Epithelial cell of proximal tubule (primary cell): ENCODE results near the gene EIF3K. TPM values are rescaled to one million over a fixed set of nuclear protein-coding genes. Genes with fewer than 3 reads are reported as not detected.

ENCODE experiments used
- DNase-seq: peaks from one replicate; pipeline ENCODE4 v3.0.0-alpha.2; 2011; ENCODE audit warnings: low read depth
- H3K4me3 ChIP-seq: 2 replicates; pipeline ENCODE4 v1.5.1; 2011; ENCODE audit warnings: low read depth, mild to moderate bottlenecking, low read length
- total RNA-seq: library from RNA; depleted of rRNA; stranded (reverse); fragments of >200 nt; gene quantifications from 2 replicates; pipeline ENCODE4 v1.2.3, GENCODE V29; 2015
- TF ChIP-seq, protein P1 (sequence below): conservative IDR thresholded peaks from 2 replicates; pipeline ENCODE4 v1.5.1; 2012; ENCODE audit warnings: low read depth, mild to moderate bottlenecking, low read length

The EIF3K gene
- total RNA-seq, 1 donor from 2014 or later = 564 TPM

DNA sequence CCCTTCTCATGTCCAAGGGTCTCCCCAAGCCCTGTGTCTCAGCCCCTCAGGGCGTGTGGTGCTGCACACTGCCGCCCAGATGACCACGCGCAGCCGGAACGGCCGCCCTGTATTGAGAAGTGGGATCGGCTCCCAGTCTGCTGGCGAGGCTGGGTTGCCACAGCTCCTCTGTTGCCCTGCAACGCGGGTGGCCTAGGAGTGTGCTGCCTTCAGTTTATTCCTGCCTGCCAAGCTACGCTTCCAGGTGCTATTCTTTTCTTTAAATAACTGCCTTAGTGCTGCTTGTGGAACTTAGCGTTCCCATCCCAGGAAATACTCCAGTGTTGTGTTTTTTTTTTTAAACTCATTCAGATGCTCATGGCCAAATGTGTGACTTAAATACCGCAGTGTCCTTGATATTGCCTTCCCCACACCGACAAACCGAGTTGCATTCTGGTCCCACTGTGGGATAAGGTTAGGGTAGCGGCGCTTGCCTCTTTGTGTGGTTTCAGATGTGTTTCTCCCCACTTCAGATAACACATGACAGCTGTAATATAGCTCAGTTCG is 45.0 kb downstream of the EIF3K start:
- no peak for DNase-seq
- TF ChIP-seq, protein P1, sequence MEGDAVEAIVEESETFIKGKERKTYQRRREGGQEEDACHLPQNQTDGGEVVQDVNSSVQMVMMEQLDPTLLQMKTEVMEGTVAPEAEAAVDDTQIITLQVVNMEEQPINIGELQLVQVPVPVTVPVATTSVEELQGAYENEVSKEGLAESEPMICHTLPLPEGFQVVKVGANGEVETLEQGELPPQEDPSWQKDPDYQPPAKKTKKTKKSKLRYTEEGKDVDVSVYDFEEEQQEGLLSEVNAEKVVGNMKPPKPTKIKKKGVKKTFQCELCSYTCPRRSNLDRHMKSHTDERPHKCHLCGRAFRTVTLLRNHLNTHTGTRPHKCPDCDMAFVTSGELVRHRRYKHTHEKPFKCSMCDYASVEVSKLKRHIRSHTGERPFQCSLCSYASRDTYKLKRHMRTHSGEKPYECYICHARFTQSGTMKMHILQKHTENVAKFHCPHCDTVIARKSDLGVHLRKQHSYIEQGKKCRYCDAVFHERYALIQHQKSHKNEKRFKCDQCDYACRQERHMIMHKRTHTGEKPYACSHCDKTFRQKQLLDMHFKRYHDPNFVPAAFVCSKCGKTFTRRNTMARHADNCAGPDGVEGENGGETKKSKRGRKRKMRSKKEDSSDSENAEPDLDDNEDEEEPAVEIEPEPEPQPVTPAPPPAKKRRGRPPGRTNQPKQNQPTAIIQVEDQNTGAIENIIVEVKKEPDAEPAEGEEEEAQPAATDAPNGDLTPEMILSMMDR = no peak
- H3K4me3 ChIP-seq = no peak overlapping the region

DNA sequence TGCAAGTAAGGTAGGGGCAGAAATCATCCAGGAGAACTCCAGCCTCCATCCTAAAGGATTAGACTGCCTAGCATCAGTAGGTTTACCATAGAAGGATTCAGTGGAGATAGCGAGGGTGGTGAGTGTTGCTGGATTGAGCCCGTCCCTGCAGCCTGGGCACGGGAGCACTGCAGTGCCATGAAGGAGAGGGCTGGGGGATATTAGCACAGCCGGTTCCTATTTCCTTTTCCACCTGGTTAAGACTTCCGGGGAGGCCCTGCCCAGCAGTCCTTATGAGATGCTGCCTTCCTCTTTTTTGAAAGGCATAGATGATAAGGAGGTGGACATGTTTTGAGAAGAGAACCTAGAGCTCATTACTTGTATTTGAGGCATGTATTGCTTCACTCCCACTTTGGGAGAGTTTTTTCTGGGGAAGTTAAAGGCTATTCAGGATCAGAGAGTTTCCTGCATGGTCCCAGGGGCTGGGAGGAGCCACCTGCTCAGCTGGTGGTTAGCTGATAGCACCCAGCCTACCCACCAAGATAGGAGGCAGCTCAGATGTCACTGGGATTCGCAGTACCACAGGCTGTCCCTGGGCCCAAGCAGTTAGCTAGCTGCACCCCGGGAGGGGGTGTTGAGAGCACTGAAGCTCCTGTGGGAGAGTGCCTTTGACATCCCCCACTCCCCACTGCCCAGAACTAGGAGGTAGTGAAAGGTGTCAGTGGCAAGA is 45.7 kb downstream of the EIF3K start:
- no peak for DNase-seq
- no peak overlapping the region for H3K4me3 ChIP-seq
- TF ChIP-seq, protein P1 = no peak

DNA sequence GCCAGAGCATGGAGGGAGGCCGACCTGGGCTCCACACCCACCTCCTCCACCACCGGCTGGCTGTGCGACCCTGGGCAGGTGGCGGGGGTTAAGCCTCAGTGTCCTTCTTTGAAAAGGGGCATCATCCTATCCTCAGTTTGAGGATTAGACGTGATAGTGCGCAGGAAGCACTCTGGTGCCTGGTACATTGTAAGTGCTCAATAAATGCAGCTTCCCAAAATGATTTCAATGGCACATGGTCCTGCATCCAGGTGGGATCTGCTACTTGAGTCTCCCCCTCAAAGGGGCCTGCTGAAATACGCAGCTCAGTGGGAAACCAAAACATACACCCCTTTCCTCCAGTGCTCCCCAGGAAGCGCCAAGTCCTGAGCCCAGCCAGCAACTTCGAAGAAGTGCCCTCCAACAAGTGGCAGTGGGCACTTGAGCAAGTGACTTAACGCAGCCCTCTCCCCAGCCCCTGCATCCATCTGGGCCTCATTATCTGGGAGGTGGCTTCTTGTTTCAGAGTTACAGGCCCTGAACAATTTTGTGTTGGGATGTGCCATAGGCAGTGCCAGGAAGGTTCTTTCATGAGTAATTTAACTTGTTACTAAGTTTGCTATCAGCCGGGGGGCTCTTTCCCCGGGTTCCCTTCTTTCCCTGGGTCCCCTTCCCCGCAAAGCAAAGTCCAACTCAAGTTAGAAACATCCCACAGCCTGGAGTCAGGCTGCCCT is 46.4 kb downstream of the EIF3K start:
- TF ChIP-seq, protein P1 = no peak
- no peak for DNase-seq
- no peak overlapping the region for H3K4me3 ChIP-seq

DNA sequence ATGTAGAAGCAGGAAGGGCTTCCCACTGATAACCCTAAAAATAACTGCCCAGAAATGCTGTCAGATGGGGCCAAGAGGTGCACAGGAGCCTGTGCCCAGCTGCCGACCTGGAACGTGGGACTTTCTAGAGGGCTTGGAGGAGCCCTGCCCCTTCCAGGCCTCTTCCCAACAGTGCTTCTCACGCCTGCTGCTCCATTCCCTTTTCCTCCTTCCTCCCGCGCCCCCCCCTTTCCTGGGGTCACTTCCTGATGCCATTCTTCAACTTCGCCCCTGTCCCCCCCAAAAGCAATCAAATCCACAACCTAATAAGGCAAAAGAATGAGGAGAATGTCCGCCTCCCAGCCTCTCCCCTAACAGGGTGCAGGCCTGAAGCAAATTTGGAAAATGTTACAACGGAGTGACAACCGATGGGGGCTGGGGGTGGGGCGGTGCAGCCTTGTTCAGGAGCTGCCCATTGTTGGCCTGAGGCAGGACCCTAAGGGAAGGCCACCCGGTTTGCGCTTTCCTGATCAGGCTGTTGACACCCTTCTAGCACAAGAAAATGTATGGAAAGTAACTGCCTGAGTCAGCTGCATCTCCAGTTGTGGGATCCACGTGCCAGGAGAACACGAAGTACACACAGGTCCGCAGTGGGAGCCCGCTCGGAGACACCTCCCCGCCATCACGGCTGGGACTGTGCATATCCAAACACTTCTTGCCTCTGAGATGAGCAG is 47.1 kb downstream of the EIF3K start:
- no peak overlapping the region for H3K4me3 ChIP-seq

DNA sequence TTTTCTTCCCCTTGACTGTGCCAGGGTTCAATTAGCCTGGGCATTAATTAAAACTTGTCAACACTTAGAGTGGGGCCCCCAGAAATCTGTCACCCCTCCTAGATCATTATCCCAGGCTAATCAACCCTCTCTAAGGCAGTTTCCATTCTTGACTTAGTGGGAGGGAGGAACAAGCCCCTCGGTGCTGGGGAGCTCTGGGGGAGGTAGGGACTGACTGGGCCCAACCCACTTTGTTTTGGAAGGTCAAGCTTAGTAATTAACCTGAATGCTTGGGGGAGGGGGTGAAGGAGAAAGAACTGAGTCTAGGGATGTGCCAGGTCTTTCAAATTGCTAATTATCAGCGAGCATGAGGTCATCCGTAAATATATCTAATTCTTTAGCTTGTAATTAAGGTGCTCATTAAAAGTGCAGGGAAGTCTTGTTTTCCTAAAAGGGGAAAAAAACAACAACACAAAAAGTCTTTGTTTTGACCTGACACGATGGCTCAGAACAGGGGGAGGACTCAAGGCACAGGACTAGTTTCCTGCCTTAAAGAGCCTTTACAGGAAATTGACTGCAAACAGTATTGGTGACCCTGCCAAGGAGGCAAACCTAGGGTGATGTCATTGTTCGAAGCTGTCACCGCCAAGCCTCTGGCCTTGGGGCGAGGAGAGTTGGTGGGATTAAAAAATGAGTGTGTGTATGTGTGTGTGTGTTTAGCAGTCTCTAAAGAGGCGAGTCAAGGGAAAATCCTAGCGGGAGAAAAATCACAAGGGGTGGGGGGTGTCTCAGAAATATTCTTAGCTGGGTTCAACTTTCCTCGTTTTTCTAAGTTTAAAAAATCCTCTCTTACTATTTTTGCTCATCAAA is 47.9 kb downstream of the EIF3K start:
- no peak overlapping the region for H3K4me3 ChIP-seq
- TF ChIP-seq, protein P1 = no peak
- DNase-seq = no peak

More for the DNA sequence above, 47.1 kb downstream of the EIF3K start:
- TF ChIP-seq, protein P1 = no peak
- DNase-seq = no peak

DNA sequence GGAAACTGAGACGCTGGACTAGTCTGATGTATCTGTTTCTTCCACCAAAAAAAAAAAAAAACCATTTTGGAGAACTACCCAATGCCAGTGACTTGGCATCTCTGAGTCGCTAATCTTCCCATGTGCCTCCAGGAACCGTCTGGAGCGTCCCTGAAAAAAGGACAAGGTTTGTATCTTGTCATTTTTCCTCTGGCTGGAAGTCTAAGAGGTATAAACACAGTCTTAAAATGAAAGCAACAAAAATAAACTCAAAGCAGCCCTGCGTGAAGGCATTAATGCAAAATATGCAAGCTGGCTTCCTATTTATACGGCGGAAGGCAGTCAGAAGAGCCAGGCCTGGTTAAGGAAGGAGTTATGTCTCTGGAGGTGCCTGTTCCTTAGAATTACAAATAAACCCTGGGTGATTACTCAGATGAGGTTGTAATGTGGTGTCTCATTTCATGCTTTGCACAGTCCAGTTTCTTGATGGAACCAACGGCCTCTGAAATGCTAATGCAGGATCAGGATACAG is 48.7 kb downstream of the EIF3K start:
- no peak for DNase-seq
- TF ChIP-seq, protein P1 = no peak
- H3K4me3 ChIP-seq = no peak overlapping the region
